Sciatic nerve (tissue), 2 donors: Measurements from ENCODE around the gene SLC47A2. TPM values are rescaled to one million over a fixed set of nuclear protein-coding genes. Genes with fewer than 3 reads are reported as not detected.

Source experiments
- ATAC-seq: fragments of 200-7000 bp; cut with Tn5 transposase; one replicate; pipeline ENCODE4 v1.9.1; 2020; ENCODE audit warnings: mild to moderate bottlenecking, moderate library complexity
- DNase-seq: peaks from one replicate; pipeline ENCODE4 v3.0.0-alpha.2; 2020; ENCODE audit warnings: low spot score
- intact Hi-C: fragments of 100-400 bp; cut with DNase I; formaldehyde crosslinking; loops from one replicate; pipeline ENCODE4 v1.14.2; 2022
- total RNA-seq: library from RNA; stranded (reverse); fragmentation: NEBNext Ultra II Directional; extraction: Animal tissue kit (Norgen Biotek cat#: 25700); gene quantifications from one replicate; pipeline ENCODE4 v1.2.1, GENCODE V29; 2021
- donor health status: DM: no; HTN: no; CAD: no.
- donor health status: DM: no; HTN: no; CAD: no.

SLC47A2 gene
- total RNA-seq, 1 donor from 2014 or later = not detected

DNA sequence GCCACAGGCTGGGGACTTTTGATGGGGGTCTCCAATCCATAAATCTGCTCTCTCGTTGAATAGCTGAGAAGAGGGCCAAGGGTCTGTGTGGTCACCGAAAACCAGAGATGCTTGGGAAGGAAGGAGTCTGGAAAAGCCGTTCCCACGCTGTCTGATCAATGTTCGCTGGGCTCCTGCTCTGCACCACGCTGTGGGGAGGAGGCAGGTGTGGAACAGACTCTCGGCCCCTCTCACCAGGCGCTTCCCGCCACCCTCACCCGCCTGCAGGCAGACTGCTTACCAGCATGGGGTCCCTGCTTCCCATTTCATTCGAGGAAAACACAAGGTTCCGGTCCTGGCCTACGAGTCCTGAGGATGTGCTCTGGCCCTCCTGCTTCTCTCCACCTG is 32.4 kb upstream of the SLC47A2 start:
- ATAC-seq = no peak
- intact Hi-C loops = no loop called here
- no peak for DNase-seq

DNA sequence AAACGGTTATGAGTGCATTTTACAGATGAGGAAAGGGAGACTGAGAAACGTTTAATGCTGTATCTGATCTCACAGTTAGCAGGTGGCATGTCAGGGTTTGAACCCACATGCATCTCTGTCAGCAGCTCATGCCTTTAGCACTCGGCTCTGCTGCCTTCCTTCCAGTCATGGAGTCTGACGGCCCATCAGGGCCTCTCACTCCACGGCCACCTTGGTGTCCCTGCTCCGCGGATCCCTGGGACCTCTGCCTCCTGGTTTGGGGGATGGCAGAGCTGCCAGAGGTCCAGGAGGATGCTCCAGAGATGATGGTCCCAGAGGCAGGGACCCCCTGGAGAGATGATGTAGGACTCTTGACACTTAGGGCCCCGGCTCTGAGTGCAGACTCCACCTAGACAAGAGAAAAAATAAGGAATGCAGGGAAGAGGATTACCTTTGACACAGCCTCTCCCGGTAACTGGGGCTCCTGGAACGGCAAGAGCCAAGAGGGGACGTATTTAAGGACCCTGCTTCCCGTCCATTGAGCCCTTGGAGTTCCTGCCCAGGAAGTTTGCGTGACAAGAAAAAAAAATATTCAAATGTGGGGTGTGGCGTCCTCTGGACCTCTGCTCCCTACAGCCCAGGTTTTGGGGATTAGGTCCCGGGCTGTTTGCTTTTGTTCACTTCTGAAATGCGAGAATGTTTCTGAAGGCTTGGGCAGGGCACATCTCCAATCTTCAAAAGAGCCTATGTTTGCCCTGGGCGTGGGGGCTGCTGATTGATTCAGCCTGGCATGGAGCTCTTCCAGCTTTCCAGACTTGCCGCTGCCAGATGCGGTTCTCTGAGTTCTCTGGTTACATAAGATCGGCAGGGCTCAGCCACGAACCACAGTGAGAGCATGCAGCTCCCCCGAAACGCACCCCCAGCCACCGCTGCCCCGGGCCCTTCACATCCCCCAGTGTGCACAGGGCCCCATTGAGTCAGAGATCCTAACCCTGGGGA is 31.7 kb upstream of the SLC47A2 start, which contains the start of gene ALDH3A1:
ALDH3A1 (minus strand) TSS at position 470 of the 978 bp plus-strand sequence. CDS start 3,169 bp downstream, outside the sequence.
- ATAC-seq = no peak

DNA sequence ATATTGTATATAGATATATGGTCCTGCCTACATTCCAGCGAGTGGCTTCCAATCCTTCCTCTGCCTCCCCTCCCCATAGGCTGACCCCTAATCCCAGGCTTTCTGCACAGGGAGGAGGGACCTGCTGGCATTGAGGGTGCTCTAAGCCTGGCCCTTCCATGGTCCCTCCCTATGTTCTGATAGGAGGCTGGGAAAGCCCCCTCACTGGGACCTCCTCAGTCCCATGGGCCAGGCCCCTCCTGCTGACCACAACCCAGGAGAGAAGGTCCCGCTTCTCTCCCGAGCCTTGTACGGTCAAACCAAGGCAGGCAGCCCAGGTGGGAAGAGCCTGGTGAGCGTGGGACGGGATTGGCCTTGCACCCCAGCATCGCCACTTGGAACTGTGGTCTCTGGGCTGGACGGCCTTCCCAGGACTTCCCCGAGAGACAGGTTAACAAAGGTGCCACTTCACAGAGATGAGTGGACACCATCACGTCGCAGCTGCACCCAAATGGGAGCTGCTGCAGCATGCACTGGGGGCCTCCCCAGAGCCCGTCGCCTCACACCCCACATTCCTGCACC is 30.9 kb upstream of the SLC47A2 start:
- intact Hi-C loops = no loop called here
- ATAC-seq (no peak), DNase-seq (no peak)

More for the DNA sequence above, 31.7 kb upstream of the SLC47A2 start, which contains the start of gene ALDH3A1:
- intact Hi-C loops = no loop called here
- DNase-seq = no peak

DNA sequence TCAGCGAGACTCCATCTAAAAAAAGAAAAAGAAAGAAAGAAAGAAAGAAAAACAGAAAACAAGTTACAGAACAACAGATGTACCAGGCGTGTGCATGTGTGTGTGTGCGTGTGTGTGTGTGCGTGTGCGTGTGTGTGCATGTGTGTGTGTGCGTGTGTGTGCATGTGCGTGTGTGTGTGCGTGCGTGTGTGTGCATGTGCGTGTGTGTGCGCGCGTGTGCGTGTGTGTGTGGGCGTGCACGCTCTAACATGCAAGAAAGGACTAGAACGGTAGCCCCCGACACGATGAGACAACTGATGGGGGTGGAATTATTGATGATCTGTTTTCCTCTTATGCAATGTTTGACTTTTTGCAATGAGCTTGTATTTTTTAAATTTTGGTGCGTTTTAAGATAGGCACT is 30.1 kb upstream of the SLC47A2 start:
- intact Hi-C loops = no loop called here

DNA sequence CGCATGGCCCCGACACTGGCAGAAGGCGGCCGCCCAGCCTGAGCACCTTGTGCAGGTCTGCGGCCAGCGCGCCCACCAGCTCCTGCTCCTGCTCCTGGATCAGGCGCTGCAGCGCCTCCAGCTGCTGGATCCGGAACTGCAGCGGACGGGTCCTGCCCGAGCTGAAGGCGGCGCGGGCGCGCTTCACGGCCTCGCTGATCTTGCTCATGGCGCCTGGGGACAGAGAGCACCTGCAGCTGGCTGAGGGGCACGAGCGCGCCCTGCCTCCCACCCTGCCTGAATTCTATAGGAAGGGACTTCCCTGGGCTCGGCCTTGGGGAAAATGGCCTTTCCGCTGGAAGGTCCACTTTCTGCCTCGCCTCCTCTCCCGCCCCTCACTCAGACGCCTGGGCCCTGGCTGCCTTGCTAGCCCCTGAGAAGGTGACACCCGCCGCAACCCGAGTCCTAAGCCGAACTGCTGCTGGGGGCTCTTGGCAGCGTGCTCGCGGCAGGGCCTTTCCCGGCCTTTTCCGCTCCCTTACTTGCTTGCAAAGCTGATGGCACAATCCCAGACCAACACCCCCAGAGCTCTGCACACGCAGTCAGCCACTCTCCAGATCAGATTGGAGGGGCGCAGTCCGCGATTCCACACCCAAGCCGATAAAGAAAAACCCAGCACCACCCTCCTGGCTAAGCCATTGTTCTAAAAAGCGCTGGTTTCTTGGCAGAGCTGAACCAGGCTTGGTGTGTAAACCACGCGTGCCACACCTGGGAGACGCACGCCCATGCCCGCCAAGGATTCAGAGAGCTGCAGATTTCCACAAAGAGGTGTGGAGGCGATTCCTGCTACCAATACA is 28.8 kb upstream of the SLC47A2 start:
- intact Hi-C loops = no loop called here

More for the DNA sequence above, 30.1 kb upstream of the SLC47A2 start:
- no peak for ATAC-seq
- DNase-seq = no peak

DNA sequence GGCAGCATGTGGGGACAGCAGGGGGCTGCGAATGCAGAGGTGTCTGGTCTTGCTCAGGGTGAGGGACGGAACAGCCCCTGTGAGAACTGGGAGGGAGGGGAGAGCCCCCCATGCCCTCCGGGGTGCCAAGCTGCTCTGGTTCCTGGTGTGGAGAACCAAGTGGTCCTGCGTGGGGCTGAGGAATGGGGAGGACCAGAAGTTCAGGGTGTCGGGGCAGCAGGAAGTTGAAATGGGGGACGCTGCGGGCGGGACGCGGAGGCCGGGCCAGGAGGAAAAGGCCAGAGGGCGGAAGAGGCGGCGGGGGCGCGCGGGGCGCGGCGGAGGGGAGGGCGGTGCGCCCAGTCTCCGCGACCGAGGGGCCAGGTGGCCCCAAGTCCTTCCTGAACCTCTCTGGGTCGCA is 28.1 kb upstream of the SLC47A2 start:
- ATAC-seq (no peak), DNase-seq (peak; percentile 73)
- intact Hi-C loops = no loop called here

More for the DNA sequence above, 28.8 kb upstream of the SLC47A2 start:
- DNase-seq (peak; percentile 96), ATAC-seq (peak; percentile 88)

DNA sequence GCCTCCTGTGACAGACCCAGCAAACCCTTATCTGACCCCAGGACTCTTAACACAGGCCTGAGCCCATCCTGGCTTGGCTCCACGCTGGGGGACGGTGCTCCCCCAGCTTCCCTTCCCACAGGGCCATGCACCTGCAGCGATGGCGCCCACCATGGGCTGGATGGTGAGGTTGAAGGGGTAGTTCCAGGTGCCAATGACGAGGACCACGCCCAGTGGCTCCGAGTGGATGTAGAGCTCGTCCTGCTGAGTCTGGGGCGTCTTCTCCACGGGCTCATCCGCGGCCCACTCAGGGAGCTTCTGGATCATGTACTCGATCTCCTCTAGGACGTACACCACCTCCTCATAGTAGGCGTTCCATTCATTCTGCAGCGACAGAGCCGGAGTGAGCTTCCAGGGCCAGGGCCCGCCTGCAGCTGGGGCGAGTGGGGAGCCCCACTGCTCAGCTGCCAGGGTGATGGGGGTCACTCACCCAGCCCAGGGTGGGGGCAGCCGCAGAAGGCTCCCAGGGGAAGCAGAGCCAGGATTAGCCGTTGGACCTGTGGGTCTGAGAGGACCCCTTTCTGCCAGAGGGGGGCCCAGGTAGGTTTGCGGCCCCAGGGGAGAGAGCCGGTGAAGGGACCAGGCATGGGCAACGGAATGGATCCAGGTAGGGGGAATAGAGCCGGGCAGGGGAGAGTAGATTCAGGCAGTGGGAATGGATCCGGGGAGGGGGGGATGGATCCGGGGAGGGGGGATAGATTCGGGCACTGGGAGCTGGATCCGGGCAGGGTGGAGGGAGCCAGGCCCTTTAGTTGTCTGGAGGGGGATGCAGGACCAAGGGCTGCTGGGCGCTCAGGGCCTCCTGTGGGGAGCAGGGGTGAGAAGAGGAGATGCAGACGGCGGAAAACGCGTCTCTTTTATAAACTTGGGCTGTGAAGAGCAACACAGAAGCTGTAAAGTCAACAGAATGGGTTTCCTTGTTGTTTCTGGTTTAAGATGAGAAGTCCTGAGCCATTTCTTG is 27.0 kb upstream of the SLC47A2 start:
- intact Hi-C loops = no loop called here
- no peak for DNase-seq
- no peak for ATAC-seq

DNA sequence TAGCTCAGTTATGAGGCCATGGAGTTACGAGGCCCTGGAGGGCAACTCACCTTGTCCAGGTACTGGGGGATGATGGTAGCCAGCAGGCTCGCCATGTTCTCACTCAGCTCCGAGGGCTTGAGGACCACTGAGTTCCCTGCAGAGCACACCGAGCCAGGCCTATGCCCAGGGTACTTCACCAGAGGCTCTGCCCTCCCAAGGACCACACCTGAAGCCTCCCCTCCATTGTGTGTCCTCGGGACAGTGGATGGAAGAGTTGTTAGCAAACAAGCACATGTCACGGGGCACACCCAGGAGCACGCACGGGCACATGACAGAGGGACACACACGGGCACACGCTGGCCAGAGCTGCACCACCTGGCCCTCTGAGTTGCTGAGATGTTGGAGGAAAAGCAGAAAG is 26.1 kb upstream of the SLC47A2 start:
- intact Hi-C loops = no loop called here
- ATAC-seq = no peak

DNA sequence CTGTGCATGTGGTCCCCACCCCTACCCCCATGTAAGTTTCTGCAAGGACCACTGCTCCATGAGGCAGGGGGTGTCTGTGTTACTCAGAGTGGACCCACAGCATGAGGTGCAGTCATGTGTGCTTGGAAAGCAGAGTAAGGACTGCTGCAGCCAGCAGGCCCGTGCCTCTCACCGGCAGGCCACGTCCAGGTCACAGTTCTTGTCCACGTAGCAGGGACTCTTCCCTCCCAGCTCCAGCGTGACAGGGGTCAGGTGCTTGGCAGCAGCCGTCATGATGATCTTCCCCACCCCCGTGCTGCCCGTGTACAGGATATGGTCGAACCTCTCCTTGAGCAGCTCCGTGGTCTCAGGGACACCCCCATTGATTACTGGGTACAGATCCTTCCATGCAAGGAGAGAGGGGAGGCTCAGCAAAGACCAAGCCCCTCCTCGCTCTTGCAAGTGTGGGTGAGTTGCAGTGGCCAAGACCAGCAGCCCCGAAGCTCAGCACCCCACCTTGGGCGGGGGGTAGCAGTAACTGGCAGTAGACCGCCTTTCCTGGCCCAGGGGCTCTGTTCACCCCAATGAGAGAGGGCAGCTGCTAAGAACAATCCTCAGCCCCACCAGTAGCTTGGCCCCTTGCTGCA is 25.6 kb upstream of the SLC47A2 start:
- intact Hi-C loops = no loop called here
- DNase-seq = no peak
- no peak for ATAC-seq

More for the DNA sequence above, 26.1 kb upstream of the SLC47A2 start:
- no peak for DNase-seq

DNA sequence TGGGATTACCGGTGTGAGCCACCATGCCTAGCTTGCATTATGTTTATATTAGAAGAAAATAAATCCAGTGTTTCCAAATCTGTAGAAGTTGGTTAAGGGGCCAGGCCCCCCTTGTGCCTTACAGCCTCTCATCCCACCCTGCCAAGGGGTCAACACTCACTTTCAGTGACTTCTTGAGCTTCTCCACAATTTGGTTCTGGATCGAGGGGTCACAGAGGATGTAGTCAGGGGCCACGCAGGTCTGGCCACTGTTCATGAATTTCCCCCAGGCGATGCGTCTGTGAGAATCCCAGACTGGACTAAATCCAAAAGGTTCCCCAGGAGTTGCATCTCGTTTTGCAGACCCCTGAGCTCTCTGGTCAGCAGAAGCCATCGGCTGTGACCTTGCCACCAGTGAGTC is 24.5 kb upstream of the SLC47A2 start:
- no peak for ATAC-seq

DNA sequence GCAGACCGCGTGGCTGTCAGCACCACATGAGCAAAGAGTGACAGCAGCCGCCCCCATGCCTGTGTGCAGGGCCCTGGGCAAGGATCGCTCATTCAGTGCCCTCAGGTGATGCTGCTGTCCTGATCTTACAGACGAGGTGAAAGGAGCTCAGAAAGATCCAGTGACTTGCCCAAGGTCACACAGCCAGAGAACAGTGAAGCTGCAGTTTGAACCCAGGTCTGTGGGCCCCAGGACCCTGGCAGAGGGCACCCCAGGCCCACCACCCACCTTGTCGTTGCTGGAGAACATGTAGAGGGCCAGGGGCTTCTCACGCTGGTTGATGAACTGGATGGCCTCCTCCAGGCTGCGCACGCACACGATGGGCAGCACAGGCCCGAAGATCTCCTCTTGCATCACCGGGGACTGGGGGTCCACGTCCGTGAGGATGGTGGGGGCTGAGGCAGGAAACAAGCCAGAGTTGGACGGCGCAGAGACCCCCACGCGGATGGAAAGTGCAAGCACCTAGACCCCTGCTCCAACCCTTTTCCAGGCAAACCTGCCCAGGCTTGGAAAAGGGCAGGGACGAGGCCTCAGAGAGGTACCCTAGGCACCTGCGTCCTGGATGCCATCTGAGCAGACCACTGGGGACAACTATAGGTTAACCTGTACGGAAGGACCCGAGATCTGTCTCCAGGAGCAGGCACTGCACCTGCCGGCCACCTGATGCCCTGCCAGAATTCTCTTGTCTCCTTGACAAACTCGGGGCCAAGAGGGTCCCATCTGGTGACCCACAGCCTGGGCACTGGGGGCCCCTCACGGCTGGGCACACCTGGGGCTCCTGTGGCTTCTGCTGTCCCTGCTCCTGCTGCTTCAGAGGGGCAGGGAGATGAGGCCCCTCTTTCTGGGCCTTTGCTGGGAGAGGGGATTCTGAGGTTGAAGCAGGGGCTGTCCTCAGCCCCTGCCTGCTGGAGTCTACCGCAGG is 23.1 kb upstream of the SLC47A2 start:
- intact Hi-C loops = no loop called here
- ATAC-seq (no peak), DNase-seq (no peak)

More for the DNA sequence above, 24.5 kb upstream of the SLC47A2 start:
- intact Hi-C loops = no loop called here
- DNase-seq = no peak

DNA sequence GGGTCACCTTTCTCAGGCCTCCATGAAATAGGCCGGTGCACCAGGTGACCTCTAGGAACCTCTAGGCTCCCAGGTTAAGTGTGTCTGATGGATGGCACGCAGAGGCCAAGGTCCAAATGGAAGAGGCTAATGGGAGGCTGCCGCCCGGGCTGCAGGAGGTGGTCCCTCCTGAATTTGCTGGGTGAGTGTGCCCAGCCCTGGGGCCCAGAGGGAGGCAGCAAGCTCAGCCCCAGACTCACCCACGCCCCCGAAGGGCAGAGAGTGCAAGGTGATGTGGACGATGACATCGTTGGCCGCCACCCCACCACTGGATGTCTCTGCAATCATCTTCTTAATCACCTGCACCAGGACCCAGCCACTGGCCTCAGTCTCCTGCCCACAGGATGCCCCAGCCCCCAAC is 22.4 kb upstream of the SLC47A2 start:
- ATAC-seq (no peak), DNase-seq (no peak)
- intact Hi-C loops = no loop called here

DNA sequence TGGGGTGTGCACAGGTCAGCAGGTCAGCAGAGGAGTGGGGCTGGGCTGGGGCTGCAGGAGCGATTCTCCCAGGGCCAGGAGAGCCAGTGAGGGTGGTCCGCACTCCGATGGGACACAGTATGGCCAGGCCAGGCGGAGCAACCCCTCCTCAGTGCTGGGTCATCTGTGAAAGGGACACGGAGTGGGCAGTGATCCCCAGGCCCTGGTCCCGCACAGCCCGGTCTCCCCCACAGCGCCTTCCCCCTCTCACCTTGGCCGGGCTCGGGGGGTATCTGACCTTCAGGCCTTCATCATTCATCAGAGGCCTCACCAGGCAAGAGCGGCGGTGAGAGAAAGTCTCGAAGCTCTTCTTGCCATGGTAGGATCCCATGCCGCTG is 21.7 kb upstream of the SLC47A2 start:
- DNase-seq (no peak), ATAC-seq (no peak)
- intact Hi-C loops = no loop called here

DNA sequence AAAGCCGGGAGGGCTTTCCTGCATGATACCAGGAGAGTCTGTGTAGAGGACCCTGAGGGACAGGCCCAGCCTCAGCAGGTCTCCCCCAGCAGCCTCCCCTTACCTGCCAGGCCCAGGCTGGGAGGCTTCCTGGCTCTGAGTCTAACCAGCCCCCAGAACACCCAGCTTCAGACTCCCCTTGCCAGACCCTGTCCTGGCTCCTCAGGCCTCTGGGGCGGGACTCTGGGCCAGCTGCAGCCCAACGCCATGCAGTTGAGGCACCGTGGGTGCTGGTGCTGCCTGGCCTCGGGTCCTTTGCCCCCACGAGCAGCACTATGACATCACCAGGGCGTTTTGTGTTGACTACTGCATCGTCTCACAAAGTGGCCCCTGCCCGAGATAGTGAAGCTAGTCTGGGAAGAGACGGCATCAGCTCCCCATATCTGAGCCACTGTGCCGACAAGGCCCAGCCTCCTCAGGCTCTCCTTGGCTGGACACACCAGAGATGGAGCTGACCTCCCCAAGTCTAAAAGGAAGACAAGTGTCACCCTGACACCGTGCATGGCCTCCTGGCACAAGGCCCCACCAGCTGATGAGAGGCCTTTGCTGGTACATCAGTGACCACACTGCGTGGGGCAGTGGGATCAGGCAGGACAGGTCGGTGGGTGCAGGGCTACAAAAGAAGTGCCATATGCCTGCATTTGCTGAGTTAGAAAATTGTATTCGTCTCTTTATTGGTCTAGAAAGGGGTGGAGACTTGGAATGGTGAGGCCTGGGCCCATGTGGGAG is 21.1 kb upstream of the SLC47A2 start:
- DNase-seq = no peak
- intact Hi-C loops = loop anchor here (1.0 kb wide), 1 partner anchor 34 kb away; no protein-coding TSS in a partner anchor
- no peak for ATAC-seq

DNA sequence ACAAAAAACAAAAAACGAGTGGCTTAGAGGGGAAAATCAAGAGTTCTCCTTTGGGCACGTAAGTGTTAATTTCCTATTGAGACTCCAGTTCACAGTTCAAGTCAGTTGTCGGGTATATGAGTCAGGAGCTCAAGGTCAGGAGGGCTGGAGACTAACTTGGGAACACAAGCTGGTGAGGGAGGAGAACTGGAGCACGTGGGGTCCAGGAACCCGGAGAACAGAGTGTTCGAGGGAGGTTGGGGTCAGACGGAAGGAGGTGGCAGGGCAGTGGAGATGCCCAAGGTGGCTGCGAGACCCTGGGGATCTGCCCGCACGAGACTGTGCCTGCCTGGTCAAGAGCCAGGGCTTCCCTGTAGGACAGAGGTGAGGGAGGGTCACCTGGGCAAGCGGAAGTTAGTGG is 19.7 kb upstream of the SLC47A2 start:
- no peak for DNase-seq
- intact Hi-C loops = no loop called here
- ATAC-seq = no peak

DNA sequence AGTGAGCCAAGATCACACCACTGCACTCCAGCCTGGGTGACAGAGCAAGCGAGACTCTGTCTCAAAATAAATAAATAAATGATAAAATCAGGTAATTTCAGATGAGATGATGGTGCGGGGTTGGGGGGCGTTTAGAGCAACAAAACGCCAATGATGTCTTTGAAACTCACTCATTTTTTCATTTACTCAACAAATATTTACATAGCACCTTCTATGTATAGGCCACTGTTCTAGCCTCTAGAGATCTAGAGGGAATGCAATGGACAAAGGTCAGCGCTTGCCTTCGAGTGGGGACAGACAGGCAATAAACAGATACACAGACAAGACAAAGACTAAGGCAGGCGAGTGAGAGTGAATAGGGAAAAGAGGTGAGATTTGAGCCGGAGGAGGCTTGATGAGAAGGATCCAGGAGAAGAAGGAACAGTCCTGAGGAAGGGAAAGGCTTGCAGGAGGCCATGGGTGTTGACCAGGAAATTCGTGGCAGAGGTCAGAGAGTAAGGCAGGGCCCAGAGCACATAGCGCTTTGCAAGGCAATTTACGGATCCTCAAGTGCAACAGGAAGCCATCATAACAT is 17.7 kb upstream of the SLC47A2 start:
- ATAC-seq = no peak
- intact Hi-C loops = no loop called here
- no peak for DNase-seq
